Tibial artery (tissue), 4 donors: ENCODE data around the gene OR13J1.

Source experiments
- DNase-seq, 2 donors: peaks; one replicate each; pipeline ENCODE4 v3.0.0-alpha.2; 2019
- H3K27ac ChIP-seq, 2 donors: fragments of 200-600 bp; sonication (generic) in 1 of 2; 1 replicate in 1 of 2; 2 replicates in 1 of 2; pipeline ENCODE4 v1.5.1; 2018 to 2019; ENCODE audit warnings: mild to moderate bottlenecking in 1 of 2
- H3K27me3 ChIP-seq, 2 donors: fragments of 200-600 bp; sonication (generic) in 1 of 2; one replicate each; pipeline versions ENCODE4 v1.5.1 to v1.6.0; 2016 to 2019
- H3K36me3 ChIP-seq, 3 donors: fragments of 200-600 bp; sonication (generic) in 2 of 3; one replicate each; pipeline ENCODE4 v1.5.1; 2016 to 2019; ENCODE audit warnings: mild to moderate bottlenecking in 2 of 3
- H3K4me1 ChIP-seq, 4 donors: fragments of 200-600 bp; sonication (generic) in 2 of 4; 1 replicate in 3 of 4; 2 replicates in 1 of 4; pipeline ENCODE4 v1.5.1; 2016 to 2019
- H3K4me3 ChIP-seq, 2 donors: fragments of 200-600 bp; sonication (generic) in 1 of 2; 1 replicate in 1 of 2; 2 replicates in 1 of 2; pipeline ENCODE4 v1.5.1; 2018 to 2019; ENCODE audit warnings: mild to moderate bottlenecking in 2 of 2
- H3K9me3 ChIP-seq, 3 donors: fragments of 200-600 bp; sonication (generic) in 1 of 3; one replicate each; pipeline ENCODE4 v1.5.1; 2016 to 2019
- CTCF ChIP-seq, 2 experiments: fragments of 200-600 bp in 1 of 2; fragments of 450-650 bp in 1 of 2; IDR thresholded peaks; one replicate each; pipeline ENCODE4 v1.5.1; 2017 to 2019; ENCODE audit warnings: antibody characterized with exemption in 2 of 2, mild to moderate bottlenecking in 1 of 2, moderate library complexity in 1 of 2
- intact Hi-C: fragments of 100-400 bp; cut with DNase I; formaldehyde crosslinking; loops from one replicate; pipeline ENCODE4 v1.15.0; 2023; ENCODE audit warnings: low total_unique reads

OR13J1 gene

GRCh38 chr9:35909687-35910612, 39.7 kb upstream of the OR13J1 start:
- peak overlapping the region; percentile 88 to 98 for H3K27ac ChIP-seq
- H3K4me3 ChIP-seq, result peak overlapping the region in 1 of 2 donors; percentile 6
- H3K27me3 ChIP-seq, result no peaks in the 10 kb centered on the region
- no peaks in the 10 kb centered on the region for H3K36me3 ChIP-seq
- no peak for DNase-seq
- intact Hi-C loops, result no loop called here
- H3K4me1 ChIP-seq, result peaks cover 11 to 92% (median 79%) of the 10 kb centered on the region in 4 donors
- H3K9me3 ChIP-seq, result no peaks in the 10 kb centered on the region
- TF ChIP-seq CTCF (IDR thresholded peaks at IDR 0.05), result no peak

GRCh38 chr9:35909274-35909673, 39.1 kb upstream of the OR13J1 start, which contains the start of gene SPAAR:
Gene SPAAR, plus strand, starts transcription at chr9:35909490. Its CDS starts 974 bp downstream, at chr9:35910464.
- H3K4me3 ChIP-seq, result peak within 1 kb of the TSS; percentile 47 to 57
- no peak for TF ChIP-seq CTCF (IDR thresholded peaks at IDR 0.05)
- no peak for DNase-seq
- H3K9me3 ChIP-seq, result no peaks in the 10 kb centered on the region
- no peaks in the 10 kb centered on the region for H3K27me3 ChIP-seq
- H3K36me3 ChIP-seq, result no peaks in the 10 kb centered on the region
- peaks cover 11 to 92% (median 82%) of the 10 kb centered on the region in 4 donors for H3K4me1 ChIP-seq
- H3K27ac ChIP-seq, result peak within 1 kb of the TSS; percentile 88 to 98
- intact Hi-C loops, result no loop called here

GRCh38 chr9:35908504-35909125, 38.4 kb upstream of the OR13J1 start:
- TF ChIP-seq CTCF (IDR thresholded peaks at IDR 0.05), result no peak
- H3K4me1 ChIP-seq, result peaks cover 11 to 96% (median 88%) of the 10 kb centered on the region in 4 donors
- no peak for DNase-seq

GRCh38 chr9:35907711-35908503, 37.7 kb upstream of the OR13J1 start:
- no peaks in the 10 kb centered on the region for H3K9me3 ChIP-seq
- TF ChIP-seq CTCF (IDR thresholded peaks at IDR 0.05), result no peak
- H3K27me3 ChIP-seq, result no peaks in the 10 kb centered on the region
- H3K36me3 ChIP-seq, result no peaks in the 10 kb centered on the region
- peaks cover 11 to 99% (median 91%) of the 10 kb centered on the region in 4 donors for H3K4me1 ChIP-seq
- peak; percentile 74 to 89 for DNase-seq
- H3K4me3 ChIP-seq, result peak overlapping the region; percentile 47 to 57
- H3K27ac ChIP-seq, result peak overlapping the region; percentile 88 to 98
- intact Hi-C loops, result no loop called here

More at GRCh38 chr9:35908504-35909125, 38.4 kb upstream of the OR13J1 start:
- peak overlapping the region; percentile 47 to 57 for H3K4me3 ChIP-seq
- H3K27me3 ChIP-seq, result no peaks in the 10 kb centered on the region
- peak overlapping the region; percentile 88 to 98 for H3K27ac ChIP-seq
- no peaks in the 10 kb centered on the region for H3K36me3 ChIP-seq
- intact Hi-C loops, result no loop called here
- no peaks in the 10 kb centered on the region for H3K9me3 ChIP-seq
